Measurements from ENCODE around the gene SERGEF.

SERGEF gene

GRCh38 chr11:17772704-17773600 is 239.9 kb downstream of the SERGEF start:
- no peak overlapping the region for H3K9ac ChIP-seq (ENCODE audit: low read length)
- no peaks in the 10 kb centered on the region for H3K79me2 ChIP-seq (ENCODE audit: insufficient read depth, low read length)
- no peaks in the 10 kb centered on the region for H4K20me1 ChIP-seq (ENCODE audit: low read depth, low read length)
- no peaks in the 10 kb centered on the region for H3F3A ChIP-seq (ENCODE audit: insufficient read depth)
- no peak overlapping the region for H3K4me2 ChIP-seq (ENCODE audit: low read depth, low read length, poor library complexity, severe bottlenecking)
- TF ChIP-seq EZH2phosphoT487 (conservative IDR thresholded peaks at IDR 0.05; ENCODE audit: low read length), result no peak
- TF ChIP-seq CTCF (IDR thresholded peaks at IDR 0.05; ENCODE audit: insufficient read depth, low read length, poor library complexity, severe bottlenecking), result no peak
- no peak overlapping the region for H2AFZ ChIP-seq (ENCODE audit: low read depth, low read length, severe bottlenecking)
- no peaks in the 10 kb centered on the region for H3K27me3 ChIP-seq (ENCODE audit: low read length)
- H3K27ac ChIP-seq (ENCODE audit: low read depth, low read length), result no peak overlapping the region
- no peak overlapping the region for H3K4me3 ChIP-seq (ENCODE audit: insufficient read depth, low read length, poor library complexity, severe bottlenecking)
- H3K9me3 ChIP-seq (ENCODE audit: insufficient read depth, low read length), result no peaks in the 10 kb centered on the region
- H3K36me3 ChIP-seq (ENCODE audit: low read length), result no peaks in the 10 kb centered on the region
- H3K9me2 ChIP-seq (replicated peaks; ENCODE audit: insufficient read depth, low read length), result no peaks in the 10 kb centered on the region

GRCh38 chr11:17771841-17772401 is 240.9 kb downstream of the SERGEF start:
- Histone ChIP-seq H3K27ac (ENCODE audit: low read depth, low read length) (no peak overlapping the region), H3K9me2 (replicated peaks; ENCODE audit: insufficient read depth, low read length) (no peaks in the 10 kb centered on the region), H3K4me3 (ENCODE audit: insufficient read depth, low read length, poor library complexity, severe bottlenecking) (no peak overlapping the region), H4K20me1 (ENCODE audit: low read depth, low read length) (no peaks in the 10 kb centered on the region), H3K9ac (ENCODE audit: low read length) (no peak overlapping the region), H3K36me3 (ENCODE audit: low read length) (no peaks in the 10 kb centered on the region), H3F3A (ENCODE audit: insufficient read depth) (no peaks in the 10 kb centered on the region), H3K9me3 (ENCODE audit: insufficient read depth, low read length) (no peaks in the 10 kb centered on the region), H3K27me3 (ENCODE audit: low read length) (no peaks in the 10 kb centered on the region), H3K79me2 (ENCODE audit: insufficient read depth, low read length) (no peaks in the 10 kb centered on the region), H3K4me2 (ENCODE audit: low read depth, low read length, poor library complexity, severe bottlenecking) (no peak overlapping the region), H2AFZ (ENCODE audit: low read depth, low read length, severe bottlenecking) (no peak overlapping the region)
- TF ChIP-seq CTCF (IDR thresholded peaks at IDR 0.05; ENCODE audit: insufficient read depth, low read length, poor library complexity, severe bottlenecking) (no peak), EZH2phosphoT487 (conservative IDR thresholded peaks at IDR 0.05; ENCODE audit: low read length) (no peak)

GRCh38 chr11:17771415-17771814 is 241.4 kb downstream of the SERGEF start:
- TF ChIP-seq EZH2phosphoT487 (conservative IDR thresholded peaks at IDR 0.05; ENCODE audit: low read length) (no peak), CTCF (IDR thresholded peaks at IDR 0.05; ENCODE audit: insufficient read depth, low read length, poor library complexity, severe bottlenecking) (no peak)
- no peaks in the 10 kb centered on the region for H3K9me2 ChIP-seq (replicated peaks; ENCODE audit: insufficient read depth, low read length)
- no peak overlapping the region for H3K4me3 ChIP-seq (ENCODE audit: insufficient read depth, low read length, poor library complexity, severe bottlenecking)
- H4K20me1 ChIP-seq (ENCODE audit: low read depth, low read length), result no peaks in the 10 kb centered on the region
- H3K9me3 ChIP-seq (ENCODE audit: insufficient read depth, low read length), result no peaks in the 10 kb centered on the region
- no peak overlapping the region for H3K9ac ChIP-seq (ENCODE audit: low read length)
- H3K36me3 ChIP-seq (ENCODE audit: low read length), result no peaks in the 10 kb centered on the region
- H3K27ac ChIP-seq (ENCODE audit: low read depth, low read length), result no peak overlapping the region
- no peaks in the 10 kb centered on the region for H3K79me2 ChIP-seq (ENCODE audit: insufficient read depth, low read length)
- no peak overlapping the region for H2AFZ ChIP-seq (ENCODE audit: low read depth, low read length, severe bottlenecking)
- no peak overlapping the region for H3K4me2 ChIP-seq (ENCODE audit: low read depth, low read length, poor library complexity, severe bottlenecking)
- H3K27me3 ChIP-seq (ENCODE audit: low read length), result no peaks in the 10 kb centered on the region
- no peaks in the 10 kb centered on the region for H3F3A ChIP-seq (ENCODE audit: insufficient read depth)
